Measurements from ENCODE around the gene TFEC.
"Not testable (repeated sequence)": the region's sequence is repeated elsewhere in the genome, so short reads cannot be mapped to it uniquely, and the experiment has no call there.

Gene TFEC

DNA sequence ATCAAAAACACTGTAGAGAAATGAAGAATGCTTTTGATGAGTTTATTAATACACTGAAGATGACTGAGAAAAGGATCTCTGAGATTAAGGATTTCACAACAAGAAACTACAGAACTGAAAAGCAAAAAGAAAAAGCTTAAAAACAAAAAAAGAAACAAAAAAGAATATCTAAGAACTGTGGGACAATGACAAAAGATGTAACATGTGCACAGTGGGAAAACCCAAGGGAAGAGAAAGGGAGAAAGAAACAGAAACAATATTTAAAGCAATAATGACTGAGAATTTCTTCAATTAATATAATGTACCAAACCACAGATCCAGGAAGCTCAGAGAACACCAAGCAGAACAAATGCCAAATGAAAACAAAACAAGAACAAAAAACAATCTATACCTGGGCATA is 42.2 kb downstream of the TFEC start:
- DNase-seq (ENCODE audit: low spot score), result no peak

- no peak for DNase-seq (ENCODE audit: low spot score)
Observed at GRCh38 chr7:115987486-115987885, 43.1 kb downstream of the TFEC start.

- DNase-seq (ENCODE audit: low spot score), result no peak
Observed at GRCh38 chr7:115984105-115984504, 46.5 kb downstream of the TFEC start.

- no peak for DNase-seq (ENCODE audit: low spot score)
Observed at GRCh38 chr7:115980159-115980558, 50.4 kb downstream of the TFEC start.

DNA sequence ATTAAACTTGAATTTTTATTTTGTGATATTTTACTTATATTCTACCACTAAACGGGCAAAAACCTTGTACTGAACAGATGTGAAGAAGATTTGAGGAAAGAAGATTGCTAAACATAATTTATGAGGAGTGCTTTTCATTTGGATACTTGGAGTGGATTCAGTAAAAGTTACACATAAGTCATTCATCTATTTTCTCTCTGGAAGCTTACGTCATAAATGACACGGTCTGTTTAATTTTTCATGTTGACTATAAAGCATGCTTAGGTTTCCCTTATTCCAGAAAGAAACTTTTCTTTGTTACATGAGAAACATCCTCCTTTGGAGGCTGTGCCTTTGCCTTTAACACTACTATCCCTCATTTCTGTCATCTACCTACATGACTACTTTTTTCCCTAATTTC is 53.9 kb downstream of the TFEC start:
- no peak for DNase-seq (ENCODE audit: low spot score)

DNA sequence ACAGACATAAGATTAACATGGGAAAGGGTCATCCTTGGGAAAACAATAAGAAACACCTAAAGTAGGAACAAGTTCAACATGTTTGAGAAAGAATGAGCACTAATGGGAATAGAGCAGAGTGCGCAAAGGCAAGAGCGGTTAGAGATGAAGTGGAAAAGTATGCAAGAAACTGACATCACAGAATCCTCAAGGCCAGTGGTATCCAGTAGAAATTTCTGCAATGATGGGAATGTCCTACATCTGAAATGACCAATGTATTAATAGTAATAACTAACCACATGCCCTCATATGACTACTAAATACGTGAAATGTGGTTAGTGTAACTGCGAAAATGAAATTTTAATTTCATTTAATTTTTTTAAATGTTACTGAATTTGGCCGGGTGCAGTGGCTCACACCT is 54.8 kb downstream of the TFEC start:
- DNase-seq (ENCODE audit: low spot score), result no peak

DNA sequence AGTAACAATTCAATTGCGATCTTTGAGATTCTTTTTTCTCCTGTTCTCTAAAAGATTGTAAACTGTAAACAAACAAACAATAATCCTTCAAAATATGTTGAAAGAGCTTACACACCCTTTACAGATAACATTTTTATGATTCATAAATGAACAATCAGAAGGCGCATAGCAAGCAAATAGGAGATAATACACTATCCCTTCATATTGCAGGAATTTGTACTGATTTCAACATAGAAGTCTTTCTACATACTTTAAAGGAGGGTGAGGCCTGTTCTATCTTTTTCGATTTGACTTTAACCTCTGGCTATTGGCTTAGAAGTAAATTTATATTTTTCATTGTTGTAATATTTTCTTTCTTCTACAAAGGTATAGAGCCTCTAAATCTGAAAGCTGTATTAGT is 57.2 kb downstream of the TFEC start:
- DNase-seq (ENCODE audit: low spot score), result no peak

DNA sequence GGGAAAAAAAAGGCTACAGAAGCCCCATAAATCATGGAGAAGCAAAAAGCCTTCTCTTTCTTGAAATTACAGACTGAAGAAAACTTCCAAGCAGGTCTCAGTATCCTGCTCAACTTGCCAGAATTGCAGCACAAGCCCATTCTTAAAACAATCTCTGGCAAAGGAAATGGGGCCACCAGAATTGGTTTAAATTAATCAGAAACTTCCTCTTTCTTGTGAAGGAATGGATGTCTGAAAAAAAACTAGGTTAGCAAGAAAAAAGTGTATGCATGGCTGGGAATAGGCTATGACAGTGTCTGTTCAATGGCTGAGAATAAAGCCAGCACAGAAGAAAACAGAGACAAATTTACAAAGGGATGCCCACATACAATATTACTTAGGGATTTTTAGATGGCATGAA is 59.1 kb downstream of the TFEC start:
- no peak for DNase-seq (ENCODE audit: low spot score)

DNA sequence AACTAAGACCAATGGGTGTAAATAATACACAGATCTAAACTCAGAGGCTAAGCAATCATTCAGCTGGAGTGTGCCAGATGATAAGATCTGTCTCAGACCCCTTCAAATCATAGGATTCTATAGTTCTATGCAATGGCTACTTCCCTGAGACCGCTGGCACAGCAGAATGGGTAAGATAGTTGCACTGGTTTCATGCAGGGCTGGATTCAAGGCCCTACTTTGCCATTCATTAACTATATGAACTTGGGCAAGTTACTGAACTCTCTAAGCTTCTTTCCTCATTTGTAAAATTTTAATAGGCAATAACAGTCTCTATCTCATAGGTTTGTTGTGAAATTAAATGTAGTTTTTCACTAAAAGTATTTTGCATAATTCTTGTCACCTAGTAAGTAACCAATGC is 62.0 kb downstream of the TFEC start:
- DNase-seq (ENCODE audit: low spot score), result no peak

DNA sequence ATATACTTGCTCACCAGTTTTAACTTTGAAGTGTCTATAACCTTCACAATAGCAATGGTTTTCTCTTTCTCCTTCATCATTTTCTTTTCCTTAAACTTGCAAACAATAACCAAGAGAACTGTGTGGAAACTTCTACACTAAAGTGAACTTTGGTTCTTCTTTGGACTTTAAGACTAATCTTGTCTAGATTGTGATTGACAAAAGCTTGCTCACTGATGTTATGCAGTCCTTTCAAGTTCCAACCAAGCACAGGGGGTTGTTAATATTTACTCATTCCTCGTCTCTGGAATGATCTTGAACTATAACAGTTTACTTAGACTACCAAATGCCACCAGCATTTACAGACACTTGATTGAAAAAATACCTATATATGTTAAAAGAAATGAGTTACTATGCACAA is 62.4 kb downstream of the TFEC start:
- no peak for DNase-seq (ENCODE audit: low spot score)

- DNase-seq (ENCODE audit: low spot score), result no peak
Observed at GRCh38 chr7:115965796-115966475, 64.6 kb downstream of the TFEC start.

GRCh38 chr7:115965236-115965635 is 65.3 kb downstream of the TFEC start:
- no peak for DNase-seq (ENCODE audit: low spot score)

DNA sequence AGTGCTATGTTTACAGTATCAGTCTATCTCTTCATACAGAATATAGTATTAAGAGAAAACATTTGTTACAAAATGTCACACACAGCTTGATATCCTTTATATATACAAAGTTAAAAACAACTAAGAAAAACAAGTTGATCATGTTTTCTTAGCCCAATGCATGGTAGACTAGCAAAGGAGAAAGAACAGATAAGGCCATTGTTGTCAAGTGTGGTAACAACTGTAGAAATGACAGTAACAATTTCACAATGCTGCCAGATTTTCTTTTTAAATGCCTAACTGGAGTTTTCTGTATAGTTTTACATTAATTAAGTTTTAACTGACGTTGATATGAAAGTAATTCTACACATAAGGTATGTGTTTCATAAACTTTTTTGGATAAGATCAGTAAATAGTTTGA is 65.8 kb downstream of the TFEC start:
- no peak for DNase-seq (ENCODE audit: low spot score)

- DNase-seq (ENCODE audit: low spot score), result no peak
Observed at GRCh38 chr7:115962340-115962739, 68.2 kb downstream of the TFEC start.

DNA sequence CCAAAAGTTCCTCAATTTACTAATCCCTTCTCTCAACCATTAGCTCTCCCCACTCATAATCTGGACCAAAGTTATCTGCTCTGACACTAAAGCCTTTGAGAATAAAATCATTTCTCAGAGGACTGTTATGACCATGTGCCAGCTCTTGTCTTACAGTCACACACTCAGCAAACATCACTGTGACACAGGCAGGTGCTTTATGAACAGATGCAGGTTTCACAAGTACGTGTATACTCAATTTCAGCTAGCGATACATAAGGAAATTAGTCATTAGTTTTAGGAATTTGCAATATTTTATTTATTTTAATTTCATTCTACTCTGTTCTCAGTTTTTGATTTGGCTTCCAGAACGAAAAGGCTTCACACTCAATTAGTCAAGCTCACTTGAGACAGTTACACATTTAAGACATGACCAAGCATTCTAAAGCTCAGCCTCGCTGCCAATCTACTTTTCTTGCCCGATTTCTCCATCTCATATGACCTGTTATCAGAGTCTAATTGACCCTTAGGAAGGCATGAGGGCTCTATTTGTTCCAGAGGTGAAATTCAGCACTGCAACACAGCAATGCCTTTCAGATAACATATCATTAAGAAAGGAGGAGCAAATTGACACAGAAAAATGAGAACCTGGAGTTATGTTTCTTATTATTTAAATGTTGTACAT is 76.8 kb downstream of the TFEC start:
- no peak for DNase-seq (ENCODE audit: low spot score)

DNA sequence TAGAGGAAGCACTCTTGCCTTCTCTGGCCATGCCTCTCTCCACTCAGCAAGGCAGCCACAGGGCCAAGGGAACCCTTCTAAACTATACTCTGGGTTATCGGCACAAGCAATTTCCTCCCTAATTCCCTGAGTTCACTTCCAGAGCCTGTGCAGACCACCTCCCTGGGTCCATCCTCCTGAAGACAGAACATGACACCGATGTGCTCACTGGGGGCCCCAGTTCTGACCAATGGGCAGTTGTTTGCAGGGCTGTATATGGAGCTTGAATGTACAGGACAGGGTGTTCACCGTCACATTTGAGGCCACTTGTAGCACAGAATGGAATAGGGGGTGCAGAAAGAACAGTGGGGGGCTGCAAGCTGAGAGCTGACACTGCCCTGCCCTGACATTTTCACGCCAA is 77.7 kb downstream of the TFEC start:
- DNase-seq (ENCODE audit: low spot score), result no peak

DNA sequence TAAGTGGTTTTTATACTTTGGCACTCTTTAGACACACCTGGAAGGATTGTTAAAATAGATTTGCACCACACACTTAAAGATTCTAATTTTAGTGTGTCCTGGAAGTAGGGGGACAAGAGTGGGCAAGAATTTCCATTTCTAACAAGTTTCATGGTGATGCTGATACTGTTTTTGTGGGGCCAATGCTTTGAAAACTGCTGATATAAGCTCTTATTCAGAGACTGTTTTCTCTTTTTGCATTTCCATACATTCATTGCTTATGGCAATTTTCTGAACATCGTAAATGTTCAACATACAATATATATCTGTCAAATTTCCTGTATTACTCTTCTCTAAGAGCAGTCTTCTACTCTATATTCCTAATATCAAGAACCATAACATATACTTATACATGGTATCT is 79.0 kb downstream of the TFEC start:
- DNase-seq (ENCODE audit: low spot score), result no peak

DNA sequence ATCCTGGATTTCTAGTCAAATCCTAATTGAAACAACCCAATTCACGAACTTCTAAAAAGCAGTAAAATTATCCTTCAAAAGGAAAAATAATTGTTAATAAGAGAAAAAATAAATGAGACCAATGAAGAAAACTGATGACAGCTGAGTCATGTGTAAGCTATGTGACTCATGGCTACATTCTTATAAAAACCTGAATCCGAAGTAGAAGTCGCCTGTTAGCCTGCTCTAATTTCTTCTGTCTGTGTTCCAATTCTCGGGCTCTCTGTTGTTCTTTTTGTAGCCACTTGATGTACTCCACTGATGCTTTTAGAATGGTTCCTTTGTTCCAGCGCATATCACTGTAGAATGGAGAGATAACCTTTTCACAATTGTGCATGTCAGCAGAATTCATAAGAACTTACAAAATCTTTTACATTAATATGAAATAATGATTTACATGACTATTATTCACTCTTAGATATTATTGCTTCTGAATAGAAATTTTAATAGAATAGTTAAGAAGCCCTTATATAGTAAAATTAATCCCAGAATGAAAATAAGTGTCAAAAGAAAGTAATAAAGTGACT is 88.8 kb downstream of the TFEC start:
- DNase-seq (ENCODE audit: low spot score), result no peak

- no peak for DNase-seq (ENCODE audit: low spot score)
Observed at GRCh38 chr7:115940460-115941060, 90.0 kb downstream of the TFEC start.

DNA sequence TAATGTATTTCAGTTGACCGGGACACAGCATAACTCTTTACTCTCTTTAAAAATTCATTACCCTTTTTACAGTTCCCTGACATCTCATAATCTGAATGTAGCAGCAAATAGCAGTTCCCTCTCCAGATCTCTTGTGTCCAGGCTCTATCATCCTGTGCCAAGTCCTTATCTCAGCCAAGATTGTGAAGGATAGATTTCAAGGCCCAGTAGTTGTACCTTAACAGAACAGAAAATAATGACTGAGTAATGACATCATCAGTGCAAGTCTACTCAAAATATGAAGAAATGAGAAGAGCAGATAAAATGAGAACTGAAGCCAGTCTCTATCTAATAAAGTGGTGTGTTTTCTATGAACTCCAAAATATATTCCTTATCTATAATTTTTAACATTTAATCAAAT is 92.6 kb downstream of the TFEC start:
- DNase-seq (ENCODE audit: low spot score), result no peak

DNA sequence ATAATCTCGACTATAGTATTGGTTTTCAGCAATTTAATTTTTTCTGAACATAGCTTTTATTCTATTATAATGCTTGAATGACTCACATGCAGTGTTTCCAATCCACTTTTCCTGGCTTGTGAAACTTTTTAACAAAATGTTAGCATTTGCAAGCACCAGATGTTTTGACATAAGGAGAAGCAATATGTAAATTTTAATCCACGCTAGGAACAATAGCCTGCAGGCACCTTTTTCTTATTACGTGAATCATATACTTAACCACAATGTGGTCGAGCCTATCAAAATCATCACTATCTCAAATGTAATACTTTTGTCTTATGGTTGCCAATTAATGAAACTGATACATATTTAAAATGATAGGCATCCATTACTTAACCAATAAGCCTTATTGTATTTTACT is 97.1 kb downstream of the TFEC start:
- DNase-seq (ENCODE audit: low spot score), result no peak

- no peak for DNase-seq (ENCODE audit: low spot score)
Observed at GRCh38 chr7:115932880-115933279, 97.7 kb downstream of the TFEC start.

DNA sequence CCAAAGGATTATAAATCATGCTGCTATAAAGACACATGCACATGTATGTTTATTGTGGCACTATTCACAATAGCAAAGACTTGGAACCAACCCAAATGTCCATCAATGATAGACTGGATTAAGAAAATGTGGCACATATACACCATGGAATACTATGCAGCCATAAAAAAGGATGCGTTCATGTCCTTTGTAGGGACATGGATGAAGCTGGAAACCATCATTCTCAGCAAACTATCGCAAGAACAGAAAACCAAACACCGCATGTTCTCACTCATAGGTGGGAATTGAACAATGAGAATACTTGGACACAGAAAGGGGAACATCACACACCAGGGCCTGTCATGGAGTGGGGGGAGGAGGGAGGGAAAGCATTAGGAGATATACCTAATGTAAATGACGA is 100.4 kb downstream of the TFEC start:
- not testable (repeated sequence) for DNase-seq (ENCODE audit: low spot score)
